Activated CD4-positive, alpha-beta memory T cell treated with anti-CD3 and anti-CD28 coated beads, Interleukin-2, amount 10 ng/mL, durations not matched to agents 7 days and 5 days (primary cell): ENCODE data around the gene LCN10. TPM values are rescaled to one million over a fixed set of nuclear protein-coding genes. Genes with fewer than 3 reads are reported as not detected.

Experiments used
- CTCF ChIA-PET: fragments of 350-600 bp; sonication (Branson Sonifier 250); formaldehyde crosslinking; loops from one replicate; lab custom pipeline; 2021; ENCODE audit warnings: antibody characterized with exemption, inconsistent platforms; lab: Charles Lee
- POLR2A ChIA-PET: fragments of 350-600 bp; sonication (Branson Sonifier 250); formaldehyde crosslinking; loops from one replicate; lab custom pipeline; 2021; ENCODE audit warnings: antibody characterized with exemption; lab: Charles Lee
- DNase-seq: peaks from one replicate; pipeline ENCODE4 v3.0.0-alpha.2; 2020
- H3K27ac Mint-ChIP-seq: one replicate; pipeline ENCODE4 v1.8.0; 2021; ENCODE audit warnings: mild to moderate bottlenecking, mixed read lengths
- H3K27me3 Mint-ChIP-seq: one replicate; pipeline ENCODE4 v1.8.0; 2021; ENCODE audit warnings: mixed read lengths
- H3K36me3 Mint-ChIP-seq: one replicate; pipeline ENCODE4 v1.8.0; 2021; ENCODE audit warnings: low read depth, mixed read lengths
- H3K4me1 Mint-ChIP-seq: one replicate; pipeline ENCODE4 v1.8.0; 2021; ENCODE audit warnings: mixed read lengths
- H3K4me3 Mint-ChIP-seq: one replicate; pipeline ENCODE4 v1.8.0; 2021; ENCODE audit warnings: mild to moderate bottlenecking, mixed read lengths
- H3K9me3 Mint-ChIP-seq: one replicate; pipeline ENCODE4 v1.8.0; 2021; ENCODE audit warnings: mixed read lengths
- total RNA-seq, 2 experiments: library from RNA; stranded (reverse); gene quantifications; one replicate each; pipeline ENCODE4 v1.2.3, GENCODE V29; 2021

LCN10 gene
- total RNA-seq, 2 experiments from 2014 or later: not detected

DNA sequence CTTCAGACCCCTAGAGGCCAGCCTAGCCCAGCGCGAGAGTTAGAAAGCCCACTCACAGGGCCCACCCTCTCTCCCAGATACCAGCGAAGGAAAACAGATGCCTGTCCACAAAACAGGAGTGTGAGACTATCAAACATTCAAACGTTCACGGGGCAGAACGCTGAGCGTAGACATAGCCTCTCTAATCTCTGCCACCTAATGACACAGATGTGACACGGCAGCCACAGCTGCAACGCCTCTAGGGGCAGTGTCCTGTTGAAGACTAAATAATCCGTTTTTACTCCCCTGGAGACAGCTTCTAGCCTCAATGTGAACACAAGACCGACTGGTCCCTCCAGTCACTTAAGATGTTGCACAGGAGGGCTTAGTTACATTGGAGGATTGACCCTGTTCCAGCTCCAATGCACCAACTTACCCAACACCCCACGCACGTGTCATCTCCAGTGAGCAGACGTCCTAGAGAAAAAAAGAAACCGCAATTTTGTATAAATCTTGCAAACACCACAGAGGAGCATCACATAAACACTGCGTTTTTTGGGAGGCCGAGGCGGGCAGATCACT, 16.0 kb downstream of the LCN10 start:
- Mint-ChIP-seq H3K4me1 (peaks cover 38% of the 10 kb centered on the region), H3K27me3 (no peaks in the 10 kb centered on the region), H3K9me3 (no peaks in the 10 kb centered on the region), H3K27ac (peak overlapping the region; percentile 86), H3K4me3 (peak overlapping the region; percentile 93), H3K36me3 (peaks cover 41% of the 10 kb centered on the region)
- ChIA-PET CTCF (interaction anchor here (0.6 to 1.9 kb wide), 20 partner anchors 9 to 523 kb away, joined by 3 to 7 read pairs (median 4); partner anchors contain the start of gene FUT7), POLR2A (interaction anchor here (0.6 to 4.2 kb wide), 28 partner anchors 8 to 496 kb away, joined by 3 to 29 read pairs (median 5); partner anchors contain the start of genes DNLZ, LCN10, LCN8 and TRAF2)
- DNase-seq: peak; percentile 71

DNA sequence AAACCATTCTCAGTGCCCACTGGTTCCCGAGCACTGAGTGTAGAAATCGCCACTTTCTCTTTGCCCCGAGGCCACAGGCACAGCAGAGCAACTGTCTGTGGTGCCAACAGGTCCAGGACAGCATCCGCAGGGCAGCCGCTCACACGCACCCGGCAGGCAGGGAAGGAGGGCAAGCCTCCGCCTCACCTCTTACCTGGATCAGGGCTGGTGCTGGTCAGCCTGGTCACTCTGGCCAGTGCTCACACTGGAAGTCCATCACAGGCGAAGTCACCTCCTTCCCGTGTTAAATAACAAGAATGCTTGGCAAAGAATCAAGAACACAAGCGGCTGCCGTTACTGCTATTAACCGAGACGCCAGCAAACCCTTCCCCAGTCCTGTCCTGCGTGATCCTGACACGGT, 16.6 kb downstream of the LCN10 start:
- peaks cover 43% of the 10 kb centered on the region for H3K36me3 Mint-ChIP-seq
- DNase-seq: no peak
- no peaks in the 10 kb centered on the region for H3K27me3 Mint-ChIP-seq
- peak overlapping the region; percentile 93 for H3K4me3 Mint-ChIP-seq
- ChIA-PET CTCF (interaction anchor here (1.2 to 1.9 kb wide), 5 partner anchors 12 to 370 kb away, joined by 3 to 7 read pairs (median 5); no protein-coding TSS in a partner anchor), POLR2A (interaction anchor here (0.6 to 4.2 kb wide), 12 partner anchors 10 to 497 kb away, joined by 3 to 29 read pairs (median 8); partner anchors contain the start of gene DNLZ)
- H3K4me1 Mint-ChIP-seq: peaks cover 40% of the 10 kb centered on the region
- H3K9me3 Mint-ChIP-seq: no peaks in the 10 kb centered on the region
- H3K27ac Mint-ChIP-seq: peak overlapping the region; percentile 86

DNA sequence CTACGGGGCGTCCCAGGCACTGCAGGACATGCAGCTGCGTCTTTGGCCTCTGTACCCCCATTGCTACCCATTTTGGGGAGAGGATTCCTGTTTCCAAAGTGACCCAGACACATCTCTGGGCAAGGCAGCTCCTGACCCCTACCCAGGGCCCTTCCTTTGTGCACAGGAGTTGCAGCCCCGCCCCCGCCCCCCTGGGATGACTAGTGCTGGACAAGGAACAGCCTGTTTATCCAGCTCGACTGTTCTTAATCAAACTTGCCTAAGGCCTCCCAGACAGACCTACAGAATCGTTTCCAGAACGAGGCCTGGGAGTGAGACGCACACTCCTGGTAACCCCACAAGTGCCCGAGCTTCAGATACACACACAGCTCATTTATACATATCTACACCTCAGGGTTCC, 17.1 kb downstream of the LCN10 start:
- Mint-ChIP-seq H3K27ac (no peak overlapping the region), H3K4me3 (peak overlapping the region; percentile 93), H3K4me1 (peaks cover 41% of the 10 kb centered on the region), H3K36me3 (peaks cover 44% of the 10 kb centered on the region), H3K9me3 (no peaks in the 10 kb centered on the region), H3K27me3 (no peaks in the 10 kb centered on the region)
- no peak for DNase-seq
- ChIA-PET CTCF (interaction anchor here (1.2 kb wide), 1 partner anchor 12 kb away, joined by 3 read pairs; no protein-coding TSS in a partner anchor), POLR2A (interaction anchor here (2.8 to 4.2 kb wide), 2 partner anchors 24 to 187 kb away, joined by 16 to 29 read pairs; no protein-coding TSS in a partner anchor)

DNA sequence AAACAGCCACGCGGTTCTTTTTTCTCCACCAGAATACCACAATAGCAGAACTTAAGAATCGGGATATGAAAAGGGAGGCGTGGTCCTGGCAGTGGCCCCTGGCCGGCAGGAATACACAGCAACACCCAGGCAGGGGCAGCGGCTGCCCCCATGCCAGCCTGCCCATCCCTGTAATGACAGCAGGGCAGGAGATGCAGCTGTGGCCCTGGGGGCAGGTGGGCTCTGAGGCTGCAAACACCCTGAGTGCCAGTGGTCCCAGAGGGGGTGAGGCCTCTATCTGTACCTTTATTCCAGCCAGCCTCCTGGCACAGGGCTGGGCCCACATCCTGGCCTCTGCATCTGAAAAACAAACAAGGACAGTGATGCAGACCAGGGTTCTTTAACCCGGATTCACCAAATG, 18.0 kb downstream of the LCN10 start:
- H3K36me3 Mint-ChIP-seq: peaks cover 44% of the 10 kb centered on the region
- H3K4me3 Mint-ChIP-seq: no peak overlapping the region
- POLR2A ChIA-PET: no interaction called here
- no peak for DNase-seq
- CTCF ChIA-PET: interaction anchor here (1.2 kb wide), 1 partner anchor 11 kb away, joined by 3 read pairs; no protein-coding TSS in a partner anchor
- H3K4me1 Mint-ChIP-seq: peaks cover 41% of the 10 kb centered on the region
- H3K27ac Mint-ChIP-seq: no peak overlapping the region
- H3K27me3 Mint-ChIP-seq: no peaks in the 10 kb centered on the region
- H3K9me3 Mint-ChIP-seq: no peaks in the 10 kb centered on the region

DNA sequence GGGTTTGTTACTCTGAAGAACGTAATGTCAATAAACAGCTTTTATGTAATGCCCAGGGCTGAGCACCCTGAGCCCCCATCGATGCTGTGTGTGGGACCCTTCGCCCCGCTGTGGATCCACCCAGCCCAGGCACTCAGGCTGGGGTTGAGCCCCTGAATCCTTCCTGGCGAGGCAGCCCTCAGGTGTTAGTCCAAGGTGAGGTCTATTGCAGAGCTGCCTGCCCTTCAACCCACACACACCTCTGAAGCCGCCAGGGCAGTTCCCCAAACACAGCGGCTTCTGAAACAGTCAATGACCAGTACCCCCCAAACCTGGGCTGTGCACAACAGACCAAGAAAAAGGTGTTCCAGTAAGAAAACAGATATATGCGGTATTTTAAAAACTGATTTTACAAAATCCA, 18.8 kb downstream of the LCN10 start:
- Mint-ChIP-seq H3K36me3 (peaks cover 44% of the 10 kb centered on the region), H3K4me3 (no peak overlapping the region), H3K27ac (no peak overlapping the region), H3K4me1 (peaks cover 38% of the 10 kb centered on the region), H3K27me3 (no peaks in the 10 kb centered on the region), H3K9me3 (no peaks in the 10 kb centered on the region)
- CTCF ChIA-PET: no interaction called here
- POLR2A ChIA-PET: interaction anchor here (0.9 kb wide), 1 partner anchor 10 kb away, joined by 4 read pairs; no protein-coding TSS in a partner anchor
- DNase-seq: no peak

DNA sequence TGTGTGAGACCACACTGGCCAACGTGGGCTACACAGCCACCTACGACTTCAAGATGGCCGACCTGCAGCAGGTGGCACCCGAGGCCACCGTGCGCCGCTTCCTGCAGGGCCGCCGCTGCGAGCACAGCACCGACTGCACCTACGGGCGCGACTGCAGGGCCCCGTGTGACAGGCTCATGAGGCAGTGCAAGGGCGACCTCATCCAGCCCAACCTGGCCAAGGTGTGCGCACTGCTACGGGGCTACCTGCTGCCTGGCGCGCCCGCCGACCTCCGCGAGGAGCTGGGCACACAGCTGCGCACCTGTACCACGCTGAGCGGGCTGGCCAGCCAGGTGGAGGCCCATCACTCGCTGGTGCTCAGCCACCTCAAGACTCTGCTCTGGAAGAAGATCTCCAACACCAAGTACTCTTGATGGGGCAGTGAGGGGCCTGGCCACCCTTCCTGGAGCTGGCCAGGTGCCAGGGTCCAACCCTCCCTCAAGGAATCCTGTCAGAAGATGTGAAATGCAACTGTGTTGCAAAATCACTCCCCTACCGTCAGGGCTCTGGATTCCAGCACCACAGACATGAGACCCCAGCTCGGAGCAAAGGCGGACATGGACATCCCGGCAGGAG, 19.3 kb downstream of the LCN10 start:
- Mint-ChIP-seq H3K27me3 (no peaks in the 10 kb centered on the region), H3K36me3 (peaks cover 44% of the 10 kb centered on the region), H3K4me3 (no peak overlapping the region), H3K4me1 (peaks cover 38% of the 10 kb centered on the region), H3K27ac (no peak overlapping the region), H3K9me3 (no peaks in the 10 kb centered on the region)
- DNase-seq: no peak
- ChIA-PET POLR2A (interaction anchor here (0.9 kb wide), 1 partner anchor 10 kb away, joined by 4 read pairs; no protein-coding TSS in a partner anchor), CTCF (no interaction called here)

DNA sequence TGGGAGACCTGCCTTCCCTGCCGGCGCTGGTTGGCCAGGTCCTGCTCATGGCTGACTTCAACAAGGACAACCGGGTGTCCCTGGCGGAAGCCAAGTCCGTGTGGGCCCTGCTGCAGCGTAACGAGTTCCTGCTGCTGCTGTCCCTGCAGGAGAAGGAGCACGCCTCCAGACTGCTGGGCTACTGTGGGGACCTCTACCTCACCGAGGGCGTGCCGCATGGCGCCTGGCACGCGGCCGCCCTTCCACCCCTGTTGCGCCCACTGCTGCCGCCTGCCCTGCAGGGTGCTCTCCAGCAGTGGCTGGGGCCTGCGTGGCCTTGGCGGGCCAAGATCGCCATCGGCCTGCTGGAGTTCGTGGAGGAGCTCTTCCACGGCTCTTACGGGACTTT, 19.8 kb downstream of the LCN10 start:
- DNase-seq: no peak
- ChIA-PET POLR2A (interaction anchor here (1.0 kb wide), 1 partner anchor 22 kb away, joined by 3 read pairs; no protein-coding TSS in a partner anchor), CTCF (interaction anchor here (0.7 kb wide), 1 partner anchor 15 kb away, joined by 3 read pairs; no protein-coding TSS in a partner anchor)
- no peaks in the 10 kb centered on the region for H3K9me3 Mint-ChIP-seq
- H3K36me3 Mint-ChIP-seq: peaks cover 44% of the 10 kb centered on the region
- H3K27ac Mint-ChIP-seq: no peak overlapping the region
- no peak overlapping the region for H3K4me3 Mint-ChIP-seq
- peaks cover 38% of the 10 kb centered on the region for H3K4me1 Mint-ChIP-seq
- H3K27me3 Mint-ChIP-seq: no peaks in the 10 kb centered on the region

DNA sequence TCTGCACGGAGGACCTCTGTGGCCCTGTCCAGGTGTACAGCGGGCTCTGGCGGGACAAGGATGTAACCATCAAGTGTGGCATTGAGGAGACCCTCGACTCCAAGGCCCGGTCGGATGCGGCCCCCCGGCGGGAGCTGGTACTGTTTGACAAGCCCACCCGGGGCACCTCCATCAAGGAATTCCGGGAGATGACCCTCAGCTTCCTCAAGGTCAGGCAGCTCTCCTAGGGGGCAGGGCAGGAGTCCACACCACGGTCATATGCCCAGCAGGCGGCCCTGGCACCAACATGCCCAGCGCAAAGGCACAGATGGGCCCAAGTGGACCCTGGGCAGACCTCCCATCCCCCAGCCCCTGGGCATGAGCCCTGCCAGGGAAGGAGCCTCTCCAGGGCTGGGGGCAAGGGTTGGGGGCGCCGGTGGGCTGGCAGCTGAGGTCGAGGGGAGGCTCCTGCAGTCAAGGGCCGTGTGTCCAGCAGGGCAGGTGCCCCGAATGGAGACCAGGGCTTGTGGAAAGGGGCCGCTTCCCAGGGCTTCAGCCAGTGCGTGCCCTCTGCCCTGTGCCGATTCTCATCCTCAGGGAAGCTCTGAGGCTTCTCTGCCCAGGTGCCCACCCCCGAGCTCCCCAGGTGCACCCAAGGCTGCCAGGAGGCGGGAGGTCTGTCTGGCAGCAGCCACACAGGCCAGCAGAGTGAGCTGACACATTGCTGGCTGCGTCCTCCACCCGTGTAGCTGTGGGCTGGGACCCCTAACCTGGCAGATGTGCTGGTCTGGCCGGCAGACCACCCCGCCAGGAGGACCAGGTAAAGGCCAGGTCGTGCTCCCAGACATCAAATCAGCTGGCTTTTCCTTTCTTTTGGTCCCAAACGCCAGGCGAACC, 20.4 kb downstream of the LCN10 start:
- CTCF ChIA-PET: interaction anchor here (0.7 kb wide), 1 partner anchor 14 kb away, joined by 3 read pairs; no protein-coding TSS in a partner anchor
- no peak for DNase-seq
- H3K36me3 Mint-ChIP-seq: peaks cover 41% of the 10 kb centered on the region
- H3K4me3 Mint-ChIP-seq: no peak overlapping the region
- POLR2A ChIA-PET: interaction anchor here (1.0 to 1.2 kb wide), 2 partner anchors 21 to 28 kb away, joined by 3 read pairs; no protein-coding TSS in a partner anchor
- peaks cover 35% of the 10 kb centered on the region for H3K4me1 Mint-ChIP-seq
- H3K27ac Mint-ChIP-seq: no peak overlapping the region
- no peaks in the 10 kb centered on the region for H3K9me3 Mint-ChIP-seq
- no peaks in the 10 kb centered on the region for H3K27me3 Mint-ChIP-seq

DNA sequence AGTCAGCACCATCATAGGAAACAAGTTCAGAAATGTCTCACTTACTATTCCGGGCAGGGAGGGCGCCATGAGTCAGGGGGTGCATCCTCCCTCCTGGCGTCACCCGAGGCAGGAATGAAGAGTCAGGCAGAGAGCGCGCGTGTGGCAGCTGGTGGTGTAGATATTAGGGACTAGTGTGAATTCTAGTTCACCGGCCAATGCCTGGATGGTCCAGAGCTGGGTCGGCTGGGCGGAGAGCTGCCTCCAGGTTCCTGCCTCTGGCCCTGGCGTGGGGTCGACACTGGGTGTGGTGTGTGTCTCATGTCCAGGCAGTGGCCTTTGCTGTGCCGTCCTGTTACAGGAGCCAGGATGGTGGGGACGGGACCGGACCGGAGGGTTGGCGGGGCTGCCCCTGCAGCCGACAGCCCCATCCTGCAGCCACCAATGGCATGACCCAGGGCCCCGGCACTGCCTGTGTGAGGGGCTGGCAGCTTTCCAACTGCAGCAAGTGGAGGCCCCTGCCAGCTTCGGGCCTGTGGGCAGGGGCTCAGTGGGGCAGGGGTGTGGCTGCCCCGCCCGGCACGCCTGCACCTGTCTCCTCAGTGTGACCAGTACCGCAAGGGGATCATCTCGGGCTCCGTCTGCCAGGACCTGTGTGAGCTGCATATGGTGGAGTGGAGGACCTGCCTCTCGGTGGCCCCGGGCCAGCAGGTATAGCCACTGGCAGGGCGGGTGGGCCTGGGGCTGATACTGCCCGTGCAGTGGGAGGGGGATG, 21.2 kb downstream of the LCN10 start:
- H3K36me3 Mint-ChIP-seq: peaks cover 35% of the 10 kb centered on the region
- no peaks in the 10 kb centered on the region for H3K9me3 Mint-ChIP-seq
- no peak overlapping the region for H3K4me3 Mint-ChIP-seq
- H3K27ac Mint-ChIP-seq: no peak overlapping the region
- CTCF ChIA-PET: interaction anchor here (1.0 kb wide), 1 partner anchor 9 kb away, joined by 4 read pairs; no protein-coding TSS in a partner anchor
- H3K27me3 Mint-ChIP-seq: no peaks in the 10 kb centered on the region
- POLR2A ChIA-PET: interaction anchor here (0.8 to 1.2 kb wide), 2 partner anchors 21 to 28 kb away, joined by 3 read pairs; no protein-coding TSS in a partner anchor
- DNase-seq: no peak
- peaks cover 30% of the 10 kb centered on the region for H3K4me1 Mint-ChIP-seq

DNA sequence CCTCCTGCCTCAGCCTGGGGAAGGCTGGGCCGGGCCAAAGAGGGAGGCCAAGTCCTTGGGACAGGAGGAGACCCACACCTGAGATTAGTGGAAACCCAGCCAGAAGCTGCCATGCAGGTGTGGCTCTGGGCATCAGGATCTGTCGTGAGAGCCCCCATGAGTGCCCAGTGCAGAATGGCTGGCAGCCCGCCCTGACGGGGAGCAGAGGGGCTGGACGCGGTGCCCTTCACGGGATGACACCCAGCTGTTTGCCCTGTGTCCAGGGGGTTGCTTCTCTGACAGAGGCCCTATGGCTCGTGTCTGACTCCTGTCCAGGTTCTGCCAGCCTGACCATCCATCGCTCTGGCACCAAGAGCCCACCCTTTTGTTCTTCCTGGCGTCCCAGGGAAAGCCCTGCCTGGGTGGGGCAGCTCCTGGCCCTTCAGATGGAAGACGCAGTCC, 21.8 kb downstream of the LCN10 start:
- no peak for DNase-seq
- no peaks in the 10 kb centered on the region for H3K9me3 Mint-ChIP-seq
- peaks cover 29% of the 10 kb centered on the region for H3K36me3 Mint-ChIP-seq
- CTCF ChIA-PET: interaction anchor here (1.0 kb wide), 1 partner anchor 9 kb away, joined by 4 read pairs; no protein-coding TSS in a partner anchor
- H3K4me1 Mint-ChIP-seq: peaks cover 24% of the 10 kb centered on the region
- H3K4me3 Mint-ChIP-seq: no peak overlapping the region
- H3K27me3 Mint-ChIP-seq: peaks cover 1% of the 10 kb centered on the region
- H3K27ac Mint-ChIP-seq: no peak overlapping the region
- POLR2A ChIA-PET: interaction anchor here (0.8 kb wide), 1 partner anchor 20 kb away, joined by 3 read pairs; no protein-coding TSS in a partner anchor

DNA sequence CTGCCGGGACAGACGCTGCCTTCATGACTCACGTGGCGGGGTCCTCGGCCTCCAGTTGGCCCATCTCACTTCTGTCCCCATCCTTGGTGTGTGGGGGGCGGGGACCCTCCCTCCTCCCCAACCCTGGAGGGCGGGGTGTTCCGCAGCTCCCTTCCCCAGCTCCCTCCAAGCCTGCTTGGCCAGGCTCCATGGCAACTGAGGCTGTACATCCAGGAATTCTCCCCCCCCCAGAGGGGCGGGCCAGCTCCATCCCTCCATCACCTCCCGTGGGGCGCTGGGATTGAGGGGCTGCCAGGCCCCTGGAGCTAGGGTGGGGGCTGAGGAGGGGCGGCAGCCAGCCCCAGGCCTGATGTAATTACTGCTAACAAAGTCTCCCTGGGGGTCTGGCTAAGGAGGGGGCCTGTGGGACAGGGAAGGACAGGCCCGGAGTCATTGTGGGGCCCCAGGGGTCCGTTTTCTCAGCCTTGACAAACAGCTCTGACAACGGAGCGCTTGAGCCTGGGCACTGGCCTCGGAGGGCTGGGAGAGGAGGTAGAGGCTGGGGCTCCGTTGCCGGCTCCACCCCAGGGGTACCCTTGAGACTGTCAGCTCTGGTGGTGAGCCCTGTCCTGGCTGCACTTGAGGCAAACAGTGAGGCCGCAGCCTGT, 22.4 kb downstream of the LCN10 start:
- DNase-seq: no peak
- no peak overlapping the region for H3K4me3 Mint-ChIP-seq
- no peak overlapping the region for H3K27ac Mint-ChIP-seq
- peaks cover 19% of the 10 kb centered on the region for H3K4me1 Mint-ChIP-seq
- peaks cover 3% of the 10 kb centered on the region for H3K27me3 Mint-ChIP-seq
- POLR2A ChIA-PET: interaction anchor here (0.8 kb wide), 1 partner anchor 20 kb away, joined by 3 read pairs; no protein-coding TSS in a partner anchor
- peaks cover 24% of the 10 kb centered on the region for H3K36me3 Mint-ChIP-seq
- CTCF ChIA-PET: interaction anchor here (1.0 kb wide), 1 partner anchor 10 kb away, joined by 4 read pairs; no protein-coding TSS in a partner anchor
- no peaks in the 10 kb centered on the region for H3K9me3 Mint-ChIP-seq
